Adipose tissue (tissue), 3 donors: ENCODE data around the gene NPLOC4. TPM values are rescaled to one million over a fixed set of nuclear protein-coding genes. Genes with fewer than 3 reads are reported as not detected.

Experiments used
- H3K27ac ChIP-seq: one replicate; pipeline ENCODE4 v1.5.1; 2013; ENCODE audit warnings: low read depth, low read length
- WGBS, 3 donors: extraction: QIAGEN DNeasy Blood & Tissue Kit; methylation state at CpG; one replicate each; pipeline ENCODE4 v1.1.7; 2013; 5-methylcytosine and 5-hydroxymethylcytosine counted together
- polyA plus RNA-seq, 3 donors: library from polyadenylated mRNA; stranded (reverse); fragments of 200-250 nt; gene quantifications; one replicate each; pipeline ENCODE4 v1.2.3, GENCODE V29; 2013
- donor health status: healthy with polysubstance abuse.
- donor health status: Bipolar disorder and iron deficiency.
- donor health status: healthy.

NPLOC4 gene
- polyA plus RNA-seq, 3 donors, result 21.9 to 53.4 (median 30.8) TPM

DNA sequence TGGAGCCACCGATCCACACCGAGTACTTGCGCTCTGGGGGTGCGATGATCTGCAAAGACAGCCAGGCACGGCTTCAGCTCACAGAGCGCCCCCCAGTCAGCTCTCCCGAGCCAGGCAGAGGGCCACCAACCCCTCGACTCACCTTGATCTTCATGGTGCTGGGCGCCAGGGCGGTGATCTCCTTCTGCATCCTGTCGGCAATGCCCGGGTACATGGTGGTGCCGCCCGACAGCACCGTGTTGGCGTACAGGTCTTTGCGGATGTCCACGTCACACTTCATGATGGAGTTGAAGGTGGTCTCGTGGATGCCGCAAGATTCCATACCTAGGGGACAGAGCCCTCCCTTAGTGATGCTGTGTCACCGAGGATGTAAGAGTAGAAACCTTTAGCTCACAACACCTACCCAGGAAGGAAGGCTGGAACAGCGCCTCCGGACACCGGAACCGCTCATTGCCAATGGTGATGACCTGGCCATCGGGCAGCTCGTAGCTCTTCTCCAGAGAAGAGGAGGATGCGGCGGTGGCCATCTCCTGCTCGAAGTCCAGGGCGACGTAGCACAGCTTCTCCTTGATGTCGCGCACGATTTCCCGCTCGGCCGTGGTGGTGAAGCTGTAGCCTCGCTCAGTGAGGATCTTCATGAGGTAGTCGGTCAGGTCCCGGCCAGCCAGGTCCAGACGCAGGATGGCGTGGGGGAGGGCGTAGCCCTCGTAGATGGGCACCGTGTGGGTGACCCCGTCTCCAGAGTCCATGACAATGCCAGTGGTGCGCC is 125.9 kb downstream of the NPLOC4 start:
- 2 to 3% (median 2%) methylated on average over 46 to 48 of the region's 48 CpGs for WGBS, 3 donors
- H3K27ac ChIP-seq, result no peak overlapping the region

DNA sequence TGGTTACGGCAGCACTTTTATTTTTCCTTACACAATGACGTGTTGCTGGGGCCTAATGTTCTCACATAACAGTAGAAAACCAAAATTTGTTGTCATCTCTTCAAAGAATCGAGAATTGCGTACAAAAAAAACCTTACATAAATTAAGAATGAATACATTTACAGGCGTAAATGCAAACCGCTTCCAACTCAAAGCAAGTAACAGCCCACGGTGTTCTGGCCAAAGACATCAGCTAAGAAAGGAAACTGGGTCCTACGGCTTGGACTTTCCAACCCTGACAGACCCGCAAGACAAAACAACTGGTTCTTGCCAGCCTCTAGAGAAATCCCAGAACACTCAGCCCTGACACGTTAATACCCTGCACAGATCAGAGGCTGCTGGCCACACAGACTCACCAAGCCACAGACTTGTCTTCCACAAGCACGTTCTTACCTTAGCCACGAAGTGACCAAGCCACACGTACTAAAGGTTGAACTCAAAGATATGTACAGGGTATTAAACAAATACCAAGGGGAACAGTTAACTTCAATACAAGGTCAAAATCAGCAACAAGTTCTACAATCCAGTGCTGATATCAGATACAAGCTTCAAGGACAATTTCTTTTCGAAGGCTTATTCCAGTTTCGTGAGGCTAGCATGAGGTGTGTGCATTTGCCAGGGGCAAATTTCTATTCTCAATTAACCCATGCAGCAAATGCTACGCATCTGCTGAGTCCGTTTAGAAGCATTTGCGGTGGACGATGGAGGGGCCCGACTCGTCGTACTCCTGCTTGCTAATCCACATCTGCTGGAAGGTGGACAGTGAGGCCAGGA is 126.7 kb downstream of the NPLOC4 start:
- H3K27ac ChIP-seq, result no peak overlapping the region
- 5 to 8% (median 7%) methylated on average over 22 of the region's 22 CpGs for WGBS, 3 donors

DNA sequence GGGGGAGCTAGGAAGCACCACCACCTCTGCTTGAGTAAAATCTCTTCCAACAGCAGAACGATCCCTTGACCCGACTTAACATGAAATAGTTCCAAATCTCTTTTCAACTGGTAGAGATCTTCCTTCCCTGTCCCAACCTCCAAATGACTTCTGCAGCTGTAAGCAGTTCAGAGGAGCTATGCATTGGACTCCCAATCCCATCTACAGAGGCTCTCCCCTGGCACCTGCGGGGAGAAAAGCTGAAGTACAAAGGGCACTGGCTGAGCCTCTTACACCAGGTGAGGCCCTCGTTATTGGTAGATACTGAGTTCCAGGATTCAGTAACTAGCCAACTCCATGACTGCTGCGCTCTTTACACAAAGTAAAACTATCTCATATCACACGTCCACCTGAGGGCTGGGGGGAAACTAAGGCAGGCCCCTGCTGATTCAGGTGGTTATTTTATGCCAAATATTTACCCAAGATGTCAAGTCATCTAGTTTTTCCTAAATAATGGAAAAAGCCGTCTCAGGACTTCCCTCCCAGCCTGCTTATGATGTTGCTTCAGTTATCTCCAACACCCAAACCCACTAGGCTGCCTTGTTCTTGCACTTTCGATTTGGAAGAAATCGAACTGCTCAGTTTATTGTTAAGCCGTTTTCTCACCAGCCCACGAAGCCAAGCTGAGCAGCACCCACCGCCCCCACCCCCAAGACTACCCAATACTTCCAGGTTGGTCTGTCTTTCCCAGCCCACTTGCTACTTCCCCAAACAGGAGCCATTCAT is 127.5 kb downstream of the NPLOC4 start:
- 16 to 22% (median 20%) methylated on average over 12 of the region's 12 CpGs for WGBS, 3 donors
- no peak overlapping the region for H3K27ac ChIP-seq

DNA sequence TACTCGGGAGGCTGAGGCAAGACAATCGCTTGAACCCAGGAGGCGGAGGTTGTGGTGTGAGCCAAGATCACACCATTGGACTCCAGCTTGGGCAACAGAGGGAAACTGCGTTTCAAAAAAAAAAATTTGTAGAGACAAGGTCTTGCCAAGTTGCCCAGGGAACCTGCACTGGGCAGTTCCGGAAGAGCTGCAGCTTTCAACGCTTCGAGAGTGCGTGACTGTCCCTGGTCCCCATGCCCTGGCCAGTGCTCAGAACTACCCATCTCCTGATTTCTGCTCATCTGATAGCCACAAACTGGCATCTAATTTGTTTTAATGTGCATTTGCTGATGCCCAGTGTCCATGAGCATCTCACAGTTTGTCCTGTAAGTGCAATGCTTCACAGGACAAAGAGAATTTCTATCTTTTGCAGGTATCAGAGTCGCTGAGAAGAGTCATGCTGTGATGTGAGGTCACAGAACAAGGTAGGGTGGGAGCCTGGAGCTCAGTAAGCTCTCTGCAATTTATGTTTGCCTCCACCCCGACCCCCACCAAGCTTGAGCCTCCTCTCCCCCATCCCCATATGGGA is 128.2 kb downstream of the NPLOC4 start:
- 63% methylated on average over 10 of the region's 10 CpGs for WGBS, 3 donors
- H3K27ac ChIP-seq, result no peak overlapping the region

Other genes with a start within 250 kb of the NPLOC4 start
- 10 to 100 TPM in 2 of 3 donors, 1 to 10 TPM in 1; 5.6 to 14.4 (median 12.9) TPM for gene BAHCC1, start 241.7 kb downstream of the NPLOC4 start, polyA plus RNA-seq
- gene ACTG1, start 124.3 kb downstream of the NPLOC4 start, polyA plus RNA-seq, result 1,000 to 10,000 TPM; 1,930 to 3,527 (median 2,831) TPM
- gene FSCN2, start 108.7 kb downstream of the NPLOC4 start, polyA plus RNA-seq, result 1 to 10 TPM in 2 of 3 donors, under 1 TPM in 1; 0.21 to 4.9 (median 1.0) TPM
- 10 to 100 TPM; 10.1 to 25.9 (median 22.4) TPM for gene FAAP100, start 84.8 kb downstream of the NPLOC4 start, polyA plus RNA-seq
- 1 to 10 TPM in 1 of 3 donors, under 1 TPM in 2; 0.79 to 1.3 (median 0.86) TPM for gene TSPAN10, start 84 bp upstream of the NPLOC4 start, polyA plus RNA-seq
- 1 to 10 TPM in 1 of 3 donors, under 1 TPM in 2; 0.20 to 1.0 (median 0.45) TPM for gene PDE6G, start 19.4 kb upstream of the NPLOC4 start, polyA plus RNA-seq
- gene OXLD1, start 29.5 kb upstream of the NPLOC4 start, polyA plus RNA-seq, result 10 to 100 TPM; 33.5 to 51.2 (median 40.5) TPM
- 10 to 100 TPM in 2 of 3 donors, 1 to 10 TPM in 1; 8.9 to 18.6 (median 11.3) TPM for gene CCDC137, start 29.6 kb upstream of the NPLOC4 start, polyA plus RNA-seq
- gene ARL16, start 46.7 kb upstream of the NPLOC4 start, polyA plus RNA-seq, result 10 to 100 TPM; 26.8 to 44.4 (median 41.1) TPM
- gene HGS, start 46.9 kb upstream of the NPLOC4 start, polyA plus RNA-seq, result 100 to 1,000 TPM in 1 of 3 donors, 10 to 100 TPM in 2; 57.6 to 118 (median 91.6) TPM
- gene MRPL12, start 66.3 kb upstream of the NPLOC4 start, polyA plus RNA-seq, result 100 to 1,000 TPM in 2 of 3 donors, 10 to 100 TPM in 1; 81.3 to 134 (median 118) TPM
- gene SLC25A10, start 75.2 kb upstream of the NPLOC4 start, polyA plus RNA-seq, result 10 to 100 TPM; 18.7 to 61.4 (median 43.2) TPM
- gene GCGR, start 167.0 kb upstream of the NPLOC4 start, polyA plus RNA-seq, result 1 to 10 TPM in 1 of 3 donors, under 1 TPM in 1, not detected in 1; 0.12 to 1.4 TPM
- 100 to 1,000 TPM in 2 of 3 donors, 10 to 100 TPM in 1; 92.8 to 190 (median 116) TPM for gene MCRIP1, start 196.2 kb upstream of the NPLOC4 start, polyA plus RNA-seq
- gene PPP1R27, start 197.9 kb upstream of the NPLOC4 start, polyA plus RNA-seq, result under 1 TPM in 2 of 3 donors, not detected in 1; 0.15 to 0.58 TPM
- 1,000 to 10,000 TPM in 1 of 3 donors, 100 to 1,000 TPM in 2; 377 to 2,064 (median 453) TPM for gene P4HB, start 223.4 kb upstream of the NPLOC4 start, polyA plus RNA-seq
- gene ARHGDIA, start 234.2 kb upstream of the NPLOC4 start, polyA plus RNA-seq, result 100 to 1,000 TPM; 133 to 351 (median 249) TPM